GM19397 (cell line): ENCODE data around the gene MYBL2.
"Not testable (repeated sequence)": the region's sequence is repeated elsewhere in the genome, so short reads cannot be mapped to it uniquely, and the experiment has no call there.

Experiments used
- ATAC-seq: cut with Tn5 transposase; IDR thresholded peaks from one replicate; pipeline ENCODE4 v1.9.1; 2021; ENCODE audit warnings: mild to moderate bottlenecking, moderate library complexity; ENCODE audit not compliant: unreplicated experiment

The MYBL2 gene

GRCh38 chr20:43666376-43667328, at the start of gene MYBL2:
Gene MYBL2 (plus strand): TSS chr20:43667114. CDS start chr20:43667284, 170 bp downstream.
- ATAC-seq = peak; percentile 78

- no peak for ATAC-seq
These were observed 35.3 kb upstream of the MYBL2 start for GRCh38 chr20:43631598-43631997.

DNA sequence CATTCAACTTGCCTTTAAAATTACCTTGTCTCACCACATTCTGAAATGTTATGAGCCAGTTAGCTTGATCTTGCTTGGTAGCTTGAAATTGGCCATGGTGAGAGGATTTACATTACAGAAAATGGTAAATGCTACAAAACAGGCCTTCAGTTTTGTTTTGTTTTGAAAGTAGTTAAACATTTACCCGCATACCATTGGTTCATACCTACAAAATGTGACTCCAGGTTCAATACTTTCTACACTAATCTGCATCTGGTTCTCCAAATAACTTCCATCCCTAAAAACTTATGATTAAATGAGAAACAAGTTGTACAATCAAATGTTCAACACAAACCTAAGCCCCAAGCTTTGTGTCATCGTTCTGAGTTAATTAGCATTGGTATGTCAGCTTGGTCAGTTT, 30.5 kb upstream of the MYBL2 start:
- ATAC-seq = no peak

GRCh38 chr20:43642548-43642947, 24.4 kb upstream of the MYBL2 start:
- no peak for ATAC-seq

- no peak for ATAC-seq
These were observed 15.9 kb upstream of the MYBL2 start for GRCh38 chr20:43650997-43651525.

- ATAC-seq = not testable (repeated sequence)
These were observed 15.2 kb upstream of the MYBL2 start for GRCh38 chr20:43651650-43652184.

- no peak for ATAC-seq
These were observed 12.9 kb upstream of the MYBL2 start for GRCh38 chr20:43653966-43654365.

- not testable (repeated sequence) for ATAC-seq
These were observed 11.7 kb upstream of the MYBL2 start for GRCh38 chr20:43655176-43655575.

- no peak for ATAC-seq
These were observed 11.0 kb upstream of the MYBL2 start for GRCh38 chr20:43655937-43656336.

GRCh38 chr20:43658069-43658722, 8.7 kb upstream of the MYBL2 start:
- ATAC-seq = no peak

DNA sequence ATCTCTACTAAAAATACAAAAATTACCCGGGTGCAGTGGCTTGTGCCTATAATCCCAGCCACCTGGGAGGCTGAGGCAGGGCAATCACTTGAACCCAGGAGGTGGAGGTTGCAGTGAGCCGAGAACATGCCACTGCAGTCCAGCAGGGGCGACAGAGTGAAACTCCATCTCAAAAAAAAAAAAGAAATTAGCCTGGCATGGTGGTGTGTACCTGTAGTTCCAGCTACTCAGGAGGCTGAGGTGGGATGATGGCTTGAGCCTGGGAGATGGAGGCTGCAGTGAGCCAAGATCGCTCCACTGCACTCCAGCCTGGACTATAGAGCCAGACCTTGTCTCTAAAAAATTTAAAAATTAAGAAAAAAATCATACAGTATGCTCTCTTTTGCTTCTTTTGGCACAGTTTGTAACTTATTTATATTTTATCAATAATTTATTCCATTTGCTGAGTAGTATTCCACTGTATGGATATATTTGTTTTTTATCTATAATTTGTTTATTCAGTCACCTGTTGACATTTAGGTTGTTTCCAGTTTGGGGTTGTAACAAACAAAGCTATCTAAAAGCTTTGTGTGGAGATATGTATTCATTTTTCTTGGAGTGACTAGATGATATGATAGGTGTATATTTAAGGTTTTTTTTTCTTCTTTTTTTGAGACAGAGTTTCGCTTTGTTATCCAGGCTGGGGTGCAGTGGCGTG, 8.0 kb upstream of the MYBL2 start:
- no peak for ATAC-seq

- ATAC-seq = no peak
These were observed 3.8 kb upstream of the MYBL2 start for GRCh38 chr20:43662943-43663655.

GRCh38 chr20:43665466-43666176, 1.3 kb upstream of the MYBL2 start:
- no peak for ATAC-seq

DNA sequence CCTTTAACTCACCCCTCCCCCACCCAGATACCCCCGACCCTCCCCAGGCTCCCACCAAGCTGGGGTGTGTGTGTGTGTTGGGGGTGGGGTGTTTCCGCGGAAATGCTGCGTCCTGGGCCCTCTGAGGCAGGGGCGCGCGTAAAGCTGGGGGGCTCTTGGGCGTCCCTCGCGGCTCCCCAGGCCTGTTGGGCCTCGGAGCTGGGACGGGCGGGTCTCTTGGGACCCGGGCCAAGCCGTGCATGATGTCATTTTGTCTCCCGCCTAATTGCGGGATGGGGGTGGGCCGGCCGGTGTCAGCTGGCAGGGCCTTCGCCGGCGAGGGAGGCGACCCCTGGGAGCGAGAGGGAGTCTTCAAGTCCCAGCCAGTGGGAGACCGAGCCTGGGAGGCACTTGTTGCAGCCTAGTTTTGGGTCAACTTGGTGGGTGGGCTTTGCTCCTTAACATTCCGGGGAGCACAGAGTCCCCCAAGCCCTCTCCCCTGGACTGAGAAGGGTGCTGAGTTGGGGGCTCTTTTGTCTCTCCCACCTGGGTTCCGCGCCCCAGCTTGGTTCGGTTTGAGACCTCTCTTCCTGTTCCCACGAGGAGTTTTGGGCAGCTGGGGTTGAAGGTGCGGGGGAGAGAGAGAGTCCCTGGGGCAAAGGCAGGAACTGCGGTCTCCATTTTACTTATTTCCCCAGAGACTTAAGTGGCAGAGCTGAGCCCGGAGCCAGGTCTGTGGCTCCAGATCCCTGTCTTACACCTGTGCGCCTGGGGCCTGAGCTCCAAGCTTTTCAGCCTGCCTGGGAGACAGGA, 623 bp downstream of the MYBL2 start:
- ATAC-seq = peak; percentile 28

GRCh38 chr20:43669332-43669731, 2.4 kb downstream of the MYBL2 start:
- no peak for ATAC-seq

- no peak for ATAC-seq
These were observed 3.5 kb downstream of the MYBL2 start for GRCh38 chr20:43670423-43670822.

GRCh38 chr20:43676368-43676767, 9.5 kb downstream of the MYBL2 start:
- no peak for ATAC-seq

- peak; percentile 4 for ATAC-seq
These were observed 14.1 kb downstream of the MYBL2 start for GRCh38 chr20:43680981-43681380.

- peak; percentile 22 for ATAC-seq
These were observed 14.6 kb downstream of the MYBL2 start for GRCh38 chr20:43681468-43681942.
